ENCODE data around the gene ROBO1.

- TF ChIP-seq, protein P1, sequence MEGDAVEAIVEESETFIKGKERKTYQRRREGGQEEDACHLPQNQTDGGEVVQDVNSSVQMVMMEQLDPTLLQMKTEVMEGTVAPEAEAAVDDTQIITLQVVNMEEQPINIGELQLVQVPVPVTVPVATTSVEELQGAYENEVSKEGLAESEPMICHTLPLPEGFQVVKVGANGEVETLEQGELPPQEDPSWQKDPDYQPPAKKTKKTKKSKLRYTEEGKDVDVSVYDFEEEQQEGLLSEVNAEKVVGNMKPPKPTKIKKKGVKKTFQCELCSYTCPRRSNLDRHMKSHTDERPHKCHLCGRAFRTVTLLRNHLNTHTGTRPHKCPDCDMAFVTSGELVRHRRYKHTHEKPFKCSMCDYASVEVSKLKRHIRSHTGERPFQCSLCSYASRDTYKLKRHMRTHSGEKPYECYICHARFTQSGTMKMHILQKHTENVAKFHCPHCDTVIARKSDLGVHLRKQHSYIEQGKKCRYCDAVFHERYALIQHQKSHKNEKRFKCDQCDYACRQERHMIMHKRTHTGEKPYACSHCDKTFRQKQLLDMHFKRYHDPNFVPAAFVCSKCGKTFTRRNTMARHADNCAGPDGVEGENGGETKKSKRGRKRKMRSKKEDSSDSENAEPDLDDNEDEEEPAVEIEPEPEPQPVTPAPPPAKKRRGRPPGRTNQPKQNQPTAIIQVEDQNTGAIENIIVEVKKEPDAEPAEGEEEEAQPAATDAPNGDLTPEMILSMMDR (conservative IDR thresholded peaks at IDR 0.05), result no peak
- no peak for TF ChIP-seq ZFX (IDR thresholded peaks at IDR 0.05)
These were observed 912.6 kb downstream of the ROBO1 start for GRCh38 chr3:78855190-78855589.
